Lower lobe of right lung (tissue), 2 donors: Measurements from ENCODE around the gene HOXB1. TPM values are rescaled to one million over a fixed set of nuclear protein-coding genes. Genes with fewer than 3 reads are reported as not detected.

Source experiments
- ATAC-seq, 2 donors: fragments of 200-7000 bp; cut with Tn5 transposase; one replicate each; pipeline ENCODE4 v1.9.1; 2020 to 2022; ENCODE audit warnings: mild to moderate bottlenecking in 2 of 2, moderate library complexity in 2 of 2
- DNase-seq: peaks from one replicate; pipeline ENCODE4 v3.0.0-alpha.2; 2020
- H3K27ac ChIP-seq: fragments of 200-600 bp; one replicate; pipeline ENCODE4 v1.8.0; 2022
- H3K27me3 ChIP-seq: fragments of 200-600 bp; one replicate; pipeline ENCODE4 v1.8.0; 2022; ENCODE audit warnings: low read depth
- H3K36me3 ChIP-seq: fragments of 200-600 bp; one replicate; pipeline ENCODE4 v1.8.0; 2022; ENCODE audit warnings: mild to moderate bottlenecking
- H3K4me1 ChIP-seq: fragments of 200-600 bp; one replicate; pipeline ENCODE4 v1.8.0; 2022
- H3K4me3 ChIP-seq: fragments of 200-600 bp; one replicate; pipeline ENCODE4 v1.8.0; 2022; ENCODE audit warnings: mild to moderate bottlenecking
- H3K9me3 ChIP-seq: fragments of 200-600 bp; one replicate; pipeline ENCODE4 v1.8.0; 2022
- intact Hi-C: fragments of 100-400 bp; cut with DNase I; formaldehyde crosslinking; loops from one replicate; pipeline ENCODE4 v1.11.0; 2022
- total RNA-seq: library from RNA; stranded (reverse); fragmentation: NEBNext Ultra II Directional; extraction: Animal tissue kit (Norgen Biotek cat#: 25700); gene quantifications from one replicate; pipeline ENCODE4 v1.2.1, GENCODE V29; 2021
- TF ChIP-seq, protein P1 (sequence below): fragments of 200-600 bp; IDR thresholded peaks from one replicate; pipeline ENCODE4 v1.8.0; 2022; ENCODE audit warnings: antibody characterized with exemption, mild to moderate bottlenecking
- donor health status: DM: no; HTN: yes; CAD: no; lungs with severe emphysema.

The HOXB1 gene
- total RNA-seq, 1 donor from 2014 or later: not detected

DNA sequence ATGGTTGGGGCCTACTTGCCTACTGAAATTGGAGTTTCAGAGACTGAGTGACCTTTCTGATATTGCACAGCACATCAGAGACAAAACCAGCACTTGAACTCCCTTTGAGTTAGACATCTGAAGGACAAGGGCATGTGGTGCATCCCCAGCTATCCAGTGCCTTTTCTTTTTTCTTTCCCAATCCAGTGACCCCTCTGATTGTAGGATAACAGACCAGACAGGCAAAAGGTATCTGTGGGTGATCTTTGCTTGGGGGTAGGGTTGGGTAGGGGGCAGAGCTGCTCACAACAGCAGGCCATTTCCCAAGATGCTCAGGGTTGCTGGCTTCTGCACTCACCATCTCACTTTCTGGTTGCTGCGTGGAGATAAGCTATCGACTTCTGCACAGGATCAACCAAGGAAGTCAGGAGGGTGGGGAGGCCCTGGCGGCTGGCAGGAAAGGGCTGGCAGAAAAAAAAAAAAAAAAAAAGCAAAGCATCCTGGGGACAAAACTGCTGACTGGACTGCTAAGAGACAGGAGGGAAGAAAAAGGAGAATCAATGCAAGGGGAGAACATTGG lies 42.2 kb downstream of the HOXB1 start:
- no peak overlapping the region for H3K27ac ChIP-seq
- H3K9me3 ChIP-seq: no peaks in the 10 kb centered on the region
- H3K4me1 ChIP-seq: peaks cover 29% of the 10 kb centered on the region
- H3K4me3 ChIP-seq: no peak overlapping the region
- DNase-seq (no peak), ATAC-seq (no peak)
- H3K36me3 ChIP-seq: no peaks in the 10 kb centered on the region
- TF ChIP-seq, protein P1, sequence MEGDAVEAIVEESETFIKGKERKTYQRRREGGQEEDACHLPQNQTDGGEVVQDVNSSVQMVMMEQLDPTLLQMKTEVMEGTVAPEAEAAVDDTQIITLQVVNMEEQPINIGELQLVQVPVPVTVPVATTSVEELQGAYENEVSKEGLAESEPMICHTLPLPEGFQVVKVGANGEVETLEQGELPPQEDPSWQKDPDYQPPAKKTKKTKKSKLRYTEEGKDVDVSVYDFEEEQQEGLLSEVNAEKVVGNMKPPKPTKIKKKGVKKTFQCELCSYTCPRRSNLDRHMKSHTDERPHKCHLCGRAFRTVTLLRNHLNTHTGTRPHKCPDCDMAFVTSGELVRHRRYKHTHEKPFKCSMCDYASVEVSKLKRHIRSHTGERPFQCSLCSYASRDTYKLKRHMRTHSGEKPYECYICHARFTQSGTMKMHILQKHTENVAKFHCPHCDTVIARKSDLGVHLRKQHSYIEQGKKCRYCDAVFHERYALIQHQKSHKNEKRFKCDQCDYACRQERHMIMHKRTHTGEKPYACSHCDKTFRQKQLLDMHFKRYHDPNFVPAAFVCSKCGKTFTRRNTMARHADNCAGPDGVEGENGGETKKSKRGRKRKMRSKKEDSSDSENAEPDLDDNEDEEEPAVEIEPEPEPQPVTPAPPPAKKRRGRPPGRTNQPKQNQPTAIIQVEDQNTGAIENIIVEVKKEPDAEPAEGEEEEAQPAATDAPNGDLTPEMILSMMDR: no peak
- intact Hi-C loops: no loop called here
- peaks cover 3% of the 10 kb centered on the region for H3K27me3 ChIP-seq

DNA sequence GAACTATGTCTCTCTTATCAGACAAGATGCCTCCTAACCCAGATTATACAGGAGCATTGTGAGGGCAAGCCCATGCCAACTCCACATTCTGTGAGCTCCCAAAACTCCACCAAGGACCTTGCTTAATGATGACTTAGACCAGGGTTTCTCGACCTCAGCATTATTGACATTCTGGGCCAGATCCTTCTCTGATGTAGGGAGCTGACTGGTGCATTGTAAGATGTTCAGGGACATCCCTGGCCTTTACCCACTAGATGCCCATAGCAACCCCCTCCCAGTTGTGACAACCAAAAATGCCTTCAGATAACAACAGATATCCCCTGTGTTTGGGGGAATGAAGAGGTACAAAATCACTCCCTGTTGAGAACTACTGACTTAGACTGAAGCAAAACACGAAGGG lies 43.6 kb downstream of the HOXB1 start:
- no peak for ATAC-seq
- no peak for DNase-seq
- Histone ChIP-seq H3K4me1 (peaks cover 23% of the 10 kb centered on the region), H3K9me3 (no peaks in the 10 kb centered on the region), H3K27ac (no peak overlapping the region), H3K4me3 (no peak overlapping the region), H3K36me3 (no peaks in the 10 kb centered on the region), H3K27me3 (no peaks in the 10 kb centered on the region)
- TF ChIP-seq, protein P1: no peak
- intact Hi-C loops: no loop called here

DNA sequence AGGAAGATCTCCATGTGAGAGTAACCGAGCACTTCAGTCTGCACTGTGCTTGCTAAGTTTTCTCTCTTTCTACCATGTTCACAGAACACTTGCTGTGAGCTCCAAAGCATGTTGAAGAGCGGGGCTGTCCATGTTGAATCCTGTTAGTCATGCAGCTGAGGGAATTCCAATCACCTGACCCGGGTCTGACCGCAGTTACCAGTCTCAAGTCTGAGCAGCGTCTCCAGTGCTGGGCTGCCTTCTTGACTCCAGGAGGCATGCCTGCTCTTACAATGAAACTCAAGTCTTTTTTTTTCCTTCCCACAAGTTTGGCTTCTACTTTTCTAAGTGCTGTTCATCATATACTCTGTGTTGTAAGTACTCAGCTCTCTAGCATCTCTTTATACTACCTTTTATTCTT lies 44.3 kb downstream of the HOXB1 start:
- H3K27ac ChIP-seq: no peak overlapping the region
- H3K4me1 ChIP-seq: peaks cover 19% of the 10 kb centered on the region
- intact Hi-C loops: no loop called here
- H3K36me3 ChIP-seq: no peaks in the 10 kb centered on the region
- DNase-seq (no peak), ATAC-seq (no peak)
- no peaks in the 10 kb centered on the region for H3K9me3 ChIP-seq
- no peak overlapping the region for H3K4me3 ChIP-seq
- TF ChIP-seq, protein P1: no peak
- H3K27me3 ChIP-seq: no peaks in the 10 kb centered on the region

DNA sequence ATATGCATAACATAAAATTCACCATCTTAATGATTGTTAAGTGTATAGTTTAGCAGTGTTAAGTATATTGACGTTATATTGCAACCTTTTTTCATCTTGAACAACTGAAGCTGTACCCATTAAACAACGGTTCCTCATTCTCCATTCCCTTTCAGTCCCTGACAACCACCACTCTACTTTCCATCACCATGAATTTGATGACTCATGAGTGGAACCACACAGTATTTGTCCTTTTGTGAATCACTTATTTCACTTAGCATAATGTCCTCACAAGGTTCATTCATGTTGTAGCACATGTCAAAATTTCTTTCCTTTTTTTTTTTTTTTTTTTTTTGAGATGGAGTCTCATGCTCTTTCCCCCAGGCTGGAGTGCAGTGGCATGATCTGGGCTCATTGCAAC lies 46.0 kb downstream of the HOXB1 start:
- TF ChIP-seq, protein P1: no peak
- H3K36me3 ChIP-seq: no peaks in the 10 kb centered on the region
- intact Hi-C loops: no loop called here
- H3K4me1 ChIP-seq: peaks cover 13% of the 10 kb centered on the region
- no peaks in the 10 kb centered on the region for H3K27me3 ChIP-seq
- ATAC-seq (no peak), DNase-seq (no peak)
- H3K4me3 ChIP-seq: no peak overlapping the region
- no peaks in the 10 kb centered on the region for H3K9me3 ChIP-seq
- H3K27ac ChIP-seq: no peak overlapping the region

DNA sequence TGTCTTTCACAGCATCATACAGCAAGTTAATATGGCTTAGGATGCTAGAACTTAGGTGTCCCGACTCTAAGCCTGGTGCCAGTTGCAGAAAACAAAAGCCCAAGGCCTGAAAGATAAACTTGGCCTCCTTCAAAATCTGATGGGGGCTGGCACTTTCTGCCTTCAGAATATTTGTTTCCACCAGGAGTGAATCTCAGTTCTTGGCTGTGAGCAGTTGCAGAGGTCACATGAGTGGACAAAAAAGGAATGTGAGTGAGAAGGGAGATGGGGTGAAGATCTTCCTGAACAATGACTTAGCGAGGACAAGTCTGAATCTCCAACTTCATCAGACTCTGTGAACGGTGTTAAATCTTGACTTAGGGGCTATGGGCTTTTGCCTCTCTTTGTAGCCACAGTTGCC lies 46.6 kb downstream of the HOXB1 start:
- TF ChIP-seq, protein P1: no peak
- no peak overlapping the region for H3K27ac ChIP-seq
- no peaks in the 10 kb centered on the region for H3K36me3 ChIP-seq
- DNase-seq (no peak), ATAC-seq (no peak)
- intact Hi-C loops: no loop called here
- no peaks in the 10 kb centered on the region for H3K9me3 ChIP-seq
- no peaks in the 10 kb centered on the region for H3K27me3 ChIP-seq
- peaks cover 13% of the 10 kb centered on the region for H3K4me1 ChIP-seq
- no peak overlapping the region for H3K4me3 ChIP-seq
